ENCODE results near the gene ZDHHC7. TPM values are rescaled to one million over a fixed set of nuclear protein-coding genes. Genes with fewer than 3 reads are reported as not detected.
A peak's percentile ranks its signal among the peaks of the same experiment; 100 is the strongest.

The ZDHHC7 gene
- total RNA-seq, 1 donor from 2014 or later: 68.7 TPM

GRCh38 chr16:85049706-85050305 is 38.5 kb upstream of the ZDHHC7 start:
- no peak for TF ChIP-seq CTCF (IDR thresholded peaks at IDR 0.05; ENCODE audit: insufficient read depth, low read length, severe bottlenecking)
- FAIRE-seq: no peak

GRCh38 chr16:85048921-85049562 is 37.7 kb upstream of the ZDHHC7 start:
- Histone ChIP-seq H3K36me3 (ENCODE audit: control insufficient read depth, insufficient read depth, low read length) (no peaks in the 10 kb centered on the region), H3K4me3 (ENCODE audit: low read depth, low read length) (no peak overlapping the region), H3K27me3 (ENCODE audit: control insufficient read depth, insufficient read depth, low read length) (no peaks in the 10 kb centered on the region)
- FAIRE-seq (no peak), DNase-seq (ENCODE audit: low read depth) (no peak)
- TF ChIP-seq CTCF (IDR thresholded peaks at IDR 0.05; ENCODE audit: insufficient read depth, low read length, severe bottlenecking): no peak

More at GRCh38 chr16:85049706-85050305, 38.5 kb upstream of the ZDHHC7 start:
- no peak for DNase-seq (ENCODE audit: low read depth)
- Histone ChIP-seq H3K36me3 (ENCODE audit: control insufficient read depth, insufficient read depth, low read length) (no peaks in the 10 kb centered on the region), H3K27me3 (ENCODE audit: control insufficient read depth, insufficient read depth, low read length) (no peaks in the 10 kb centered on the region), H3K4me3 (ENCODE audit: low read depth, low read length) (no peak overlapping the region)

- H3K36me3 ChIP-seq (ENCODE audit: control insufficient read depth, insufficient read depth, low read length): no peaks in the 10 kb centered on the region
- no peak for DNase-seq (ENCODE audit: low read depth)
- H3K27me3 ChIP-seq (ENCODE audit: control insufficient read depth, insufficient read depth, low read length): no peaks in the 10 kb centered on the region
- no peak for TF ChIP-seq CTCF (IDR thresholded peaks at IDR 0.05; ENCODE audit: insufficient read depth, low read length, severe bottlenecking)
- no peak overlapping the region for H3K4me3 ChIP-seq (ENCODE audit: low read depth, low read length)
- FAIRE-seq: no peak
Observed at GRCh38 chr16:85047867-85048455, 36.6 kb upstream of the ZDHHC7 start.

- DNase-seq (ENCODE audit: low read depth) (no peak), FAIRE-seq (peak; percentile 80)
- TF ChIP-seq CTCF (IDR thresholded peaks at IDR 0.05; ENCODE audit: insufficient read depth, low read length, severe bottlenecking): no peak
- H3K36me3 ChIP-seq (ENCODE audit: control insufficient read depth, insufficient read depth, low read length): no peaks in the 10 kb centered on the region
- no peaks in the 10 kb centered on the region for H3K27me3 ChIP-seq (ENCODE audit: control insufficient read depth, insufficient read depth, low read length)
- H3K4me3 ChIP-seq (ENCODE audit: low read depth, low read length): no peak overlapping the region
Observed at GRCh38 chr16:85046931-85047866, 35.9 kb upstream of the ZDHHC7 start.

GRCh38 chr16:85046472-85046916 is 35.2 kb upstream of the ZDHHC7 start:
- FAIRE-seq: no peak
- H3K36me3 ChIP-seq (ENCODE audit: control insufficient read depth, insufficient read depth, low read length): no peaks in the 10 kb centered on the region
- TF ChIP-seq CTCF (IDR thresholded peaks at IDR 0.05; ENCODE audit: insufficient read depth, low read length, severe bottlenecking): no peak
- no peak overlapping the region for H3K4me3 ChIP-seq (ENCODE audit: low read depth, low read length)
- no peaks in the 10 kb centered on the region for H3K27me3 ChIP-seq (ENCODE audit: control insufficient read depth, insufficient read depth, low read length)
- DNase-seq (ENCODE audit: low read depth): no peak

Data from bronchial epithelial cell (primary cell).